ENCODE measurements around the gene SLC37A2. TPM values are rescaled to one million over a fixed set of nuclear protein-coding genes. Genes with fewer than 3 reads are reported as not detected.

SLC37A2 gene
- total RNA-seq, 1 experiment from 2014 or later = 5.1 TPM

DNA sequence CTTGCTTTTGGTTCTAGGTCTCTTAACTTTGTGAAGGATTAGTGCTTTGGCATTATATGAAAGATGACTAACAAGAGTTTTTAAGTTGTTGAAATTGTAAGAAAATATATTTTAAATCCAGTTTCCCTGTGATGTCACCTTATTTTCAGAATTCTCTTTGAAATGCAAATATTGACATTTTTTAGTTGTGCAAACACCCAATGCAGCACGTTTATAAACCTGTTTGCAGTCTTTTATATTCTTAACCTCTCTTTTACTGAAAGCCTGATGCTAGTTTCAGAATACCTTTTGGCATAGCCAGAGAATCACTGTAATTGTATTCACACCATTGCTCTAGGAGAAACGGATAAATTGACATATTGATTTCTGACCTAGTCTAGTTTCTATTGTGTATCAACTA is 42.8 kb upstream of the SLC37A2 start:
- no peak overlapping the region for H3K27ac ChIP-seq (ENCODE audit: low read depth, low read length)
- BruUV-seq (replicated peaks) = no TSS peak
- no peaks in the 10 kb centered on the region for H3K79me2 ChIP-seq (ENCODE audit: insufficient read depth, low read length)
- H4K20me1 ChIP-seq (ENCODE audit: insufficient read depth) = no peaks in the 10 kb centered on the region
- TF ChIP-seq ZBTB33 (IDR thresholded peaks at IDR 0.05; ENCODE audit: extremely low read depth, insufficient replicate concordance, low read length) = no peak
- POLR2A ChIA-PET = no interaction called here
- no peaks in the 10 kb centered on the region for H3K27me3 ChIP-seq (ENCODE audit: insufficient read depth, low read length)
- H2AFZ ChIP-seq (ENCODE audit: low read depth, low read length, poor library complexity, severe bottlenecking) = no peak overlapping the region
- DNase-seq (ENCODE audit: low read depth, low spot score) = no peak
- ATAC-seq = no peak
- RAD21 ChIA-PET (ENCODE audit: low non-redundant PET in 1 of 2, low total read pairs in 2 of 2, uncharacterized antibody in 2 of 2, unreplicated experiment in 2 of 2) = interaction anchor here in 1 of 2 experiments (0.7 kb wide), 1 partner anchor 16 kb away, joined by 3 read pairs; no protein-coding TSS in a partner anchor
- intact Hi-C loops (cut with micrococcal nuclease) = no loop called here
- no peaks in the 10 kb centered on the region for H3K4me1 ChIP-seq (ENCODE audit: control insufficient read depth in 1 of 2, insufficient read depth in 2 of 2, low read length in 2 of 2)
- no peak overlapping the region for H3K4me3 ChIP-seq (replicated peaks in 1 of 2; ENCODE audit: low read depth in 1 of 2, low read length in 2 of 2)
- H3K9me3 ChIP-seq (ENCODE audit: control insufficient read depth in 1 of 2, insufficient read depth in 1 of 2, low read depth in 1 of 2, low read length in 2 of 2) = no peaks in the 10 kb centered on the region
- H3K4me2 ChIP-seq (ENCODE audit: low read length) = no peak overlapping the region
- H3K36me3 ChIP-seq (ENCODE audit: control insufficient read depth in 1 of 2, insufficient read depth in 2 of 2, low read length in 2 of 2) = no peaks in the 10 kb centered on the region
- no peaks in the 10 kb centered on the region for H3K9me2 ChIP-seq (ENCODE audit: insufficient read depth)
- H3K9ac ChIP-seq (ENCODE audit: low read length) = no peak overlapping the region
- CTCF ChIA-PET = no interaction called here

DNA sequence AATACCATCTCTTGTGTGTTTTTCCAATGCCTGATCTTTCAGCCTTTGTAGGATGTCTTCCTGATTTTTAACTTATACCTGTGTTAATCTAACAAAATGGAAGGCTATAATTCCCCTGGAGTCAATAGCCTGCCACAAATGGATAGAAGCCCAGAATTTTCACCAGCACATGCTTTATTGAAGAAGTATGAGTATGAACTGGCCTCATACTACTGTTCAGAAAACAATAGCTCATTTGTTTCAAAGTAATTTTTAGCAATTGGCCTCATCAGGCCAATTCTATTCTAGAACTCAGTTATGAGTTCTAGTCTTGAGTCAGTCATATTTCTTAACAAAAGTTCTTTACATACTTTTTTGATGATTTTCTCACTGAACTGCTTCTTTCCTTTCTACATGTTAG is 40.6 kb upstream of the SLC37A2 start:
- Histone ChIP-seq H4K20me1 (ENCODE audit: insufficient read depth) (no peaks in the 10 kb centered on the region), H3K27me3 (ENCODE audit: insufficient read depth, low read length) (no peaks in the 10 kb centered on the region), H3K9me2 (ENCODE audit: insufficient read depth) (no peaks in the 10 kb centered on the region), H3K4me2 (ENCODE audit: low read length) (no peak overlapping the region), H2AFZ (ENCODE audit: low read depth, low read length, poor library complexity, severe bottlenecking) (no peak overlapping the region), H3K9me3 (ENCODE audit: control insufficient read depth in 1 of 2, insufficient read depth in 1 of 2, low read depth in 1 of 2, low read length in 2 of 2) (no peaks in the 10 kb centered on the region), H3K36me3 (ENCODE audit: control insufficient read depth in 1 of 2, insufficient read depth in 2 of 2, low read length in 2 of 2) (no peaks in the 10 kb centered on the region), H3K9ac (ENCODE audit: low read length) (no peak overlapping the region), H3K4me1 (ENCODE audit: control insufficient read depth in 1 of 2, insufficient read depth in 2 of 2, low read length in 2 of 2) (no peaks in the 10 kb centered on the region), H3K27ac (ENCODE audit: low read depth, low read length) (no peak overlapping the region), H3K4me3 (replicated peaks in 1 of 2; ENCODE audit: low read depth in 1 of 2, low read length in 2 of 2) (no peak overlapping the region), H3K79me2 (ENCODE audit: insufficient read depth, low read length) (no peaks in the 10 kb centered on the region)
- TF ChIP-seq YY1 (IDR thresholded peaks at IDR 0.05; ENCODE audit: extremely low read depth, insufficient replicate concordance, low read depth, low read length) (no peak), ELF1 (IDR thresholded peaks at IDR 0.05; ENCODE audit: borderline replicate concordance, low read depth) (no peak), ATF3 (IDR thresholded peaks at IDR 0.05) (no peak), POLR2AphosphoS5 (IDR thresholded peaks at IDR 0.05; ENCODE audit: low read depth, low read length) (no peak), FOSL1 (IDR thresholded peaks at IDR 0.05; ENCODE audit: low read depth) (no peak), EZH2 (IDR thresholded peaks at IDR 0.05) (no peak), SIN3A (IDR thresholded peaks at IDR 0.05; ENCODE audit: low read depth) (no peak), CEBPB (IDR thresholded peaks at IDR 0.05; ENCODE audit: low read depth) (no peak), ZFX (IDR thresholded peaks at IDR 0.05) (no peak), SP1 (IDR thresholded peaks at IDR 0.05; ENCODE audit: low read depth) (no peak), SRF (IDR thresholded peaks at IDR 0.05; ENCODE audit: low read depth) (no peak), JUND (IDR thresholded peaks at IDR 0.05) (no peak), TCF7L2 (IDR thresholded peaks at IDR 0.05; ENCODE audit: borderline replicate concordance, extremely low read depth, insufficient read depth, insufficient read length) (no peak)
- TF ChIP-seq, protein P1, sequence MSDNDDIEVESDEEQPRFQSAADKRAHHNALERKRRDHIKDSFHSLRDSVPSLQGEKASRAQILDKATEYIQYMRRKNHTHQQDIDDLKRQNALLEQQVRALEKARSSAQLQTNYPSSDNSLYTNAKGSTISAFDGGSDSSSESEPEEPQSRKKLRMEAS (IDR thresholded peaks at IDR 0.05) = no peak
- ChIA-PET RAD21 (ENCODE audit: low non-redundant PET in 1 of 2, low total read pairs in 2 of 2, uncharacterized antibody in 2 of 2, unreplicated experiment in 2 of 2) (no interaction called here), CTCF (no interaction called here), POLR2A (no interaction called here)
- DNase-seq (ENCODE audit: low read depth, low spot score) (no peak), ATAC-seq (no peak)
- no TSS peak for BruUV-seq (replicated peaks)
- intact Hi-C loops (cut with micrococcal nuclease) = no loop called here

Measured in HCT116 (cell line).